ENCODE results near the gene LTA4H. TPM values are rescaled to one million over a fixed set of nuclear protein-coding genes. Genes with fewer than 3 reads are reported as not detected.

Gene LTA4H
- total RNA-seq, 4 donors from 2014 or later: 41.4 to 50.2 (median 44.7) TPM

DNA sequence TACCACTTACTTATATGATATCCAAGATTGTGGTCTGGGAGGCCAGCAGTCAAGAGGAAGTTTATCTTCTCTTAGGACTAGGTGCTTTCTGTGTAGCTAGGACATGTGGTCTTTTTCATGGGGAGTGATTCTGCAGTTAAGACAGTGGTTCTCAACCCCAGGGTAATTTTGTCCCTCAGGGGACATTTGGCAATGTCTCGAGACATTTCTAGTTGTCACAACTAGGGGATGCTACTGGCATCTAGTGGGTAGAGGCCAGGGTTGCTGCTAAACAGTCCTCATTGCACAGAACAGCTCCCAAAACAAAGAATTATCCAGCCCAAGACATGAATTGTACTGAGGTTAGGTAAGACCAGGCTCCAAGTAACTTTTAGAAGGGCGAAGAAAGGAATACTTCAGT is 72.3 kb downstream of the LTA4H start:
- 69 to 84% methylated on average over 2 of the region's 2 CpGs for WGBS, 2 donors
- Histone ChIP-seq H3K4me3 (no peak overlapping the region), H3K4me1 (no peaks in the 10 kb centered on the region), H3K36me3 (no peaks in the 10 kb centered on the region), H3K27me3 (no peaks in the 10 kb centered on the region), H3K27ac (no peak overlapping the region), H3K9me3 (no peaks in the 10 kb centered on the region)
- TF ChIP-seq POLR2A (IDR thresholded peaks at IDR 0.05): no peak
- TF ChIP-seq EP300 (IDR thresholded peaks at IDR 0.05): no peak
- TF ChIP-seq, protein P1, sequence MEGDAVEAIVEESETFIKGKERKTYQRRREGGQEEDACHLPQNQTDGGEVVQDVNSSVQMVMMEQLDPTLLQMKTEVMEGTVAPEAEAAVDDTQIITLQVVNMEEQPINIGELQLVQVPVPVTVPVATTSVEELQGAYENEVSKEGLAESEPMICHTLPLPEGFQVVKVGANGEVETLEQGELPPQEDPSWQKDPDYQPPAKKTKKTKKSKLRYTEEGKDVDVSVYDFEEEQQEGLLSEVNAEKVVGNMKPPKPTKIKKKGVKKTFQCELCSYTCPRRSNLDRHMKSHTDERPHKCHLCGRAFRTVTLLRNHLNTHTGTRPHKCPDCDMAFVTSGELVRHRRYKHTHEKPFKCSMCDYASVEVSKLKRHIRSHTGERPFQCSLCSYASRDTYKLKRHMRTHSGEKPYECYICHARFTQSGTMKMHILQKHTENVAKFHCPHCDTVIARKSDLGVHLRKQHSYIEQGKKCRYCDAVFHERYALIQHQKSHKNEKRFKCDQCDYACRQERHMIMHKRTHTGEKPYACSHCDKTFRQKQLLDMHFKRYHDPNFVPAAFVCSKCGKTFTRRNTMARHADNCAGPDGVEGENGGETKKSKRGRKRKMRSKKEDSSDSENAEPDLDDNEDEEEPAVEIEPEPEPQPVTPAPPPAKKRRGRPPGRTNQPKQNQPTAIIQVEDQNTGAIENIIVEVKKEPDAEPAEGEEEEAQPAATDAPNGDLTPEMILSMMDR (IDR thresholded peaks at IDR 0.05): no peak
- no peak for DNase-seq (ENCODE audit: low spot score in 2 of 2)

GRCh38 chr12:95962222-95962621 is 73.2 kb downstream of the LTA4H start:
- WGBS, 2 donors: 70 to 74% methylated on average over 7 of the region's 7 CpGs
- H3K27ac ChIP-seq: no peak overlapping the region
- no peaks in the 10 kb centered on the region for H3K27me3 ChIP-seq
- DNase-seq (ENCODE audit: low spot score in 2 of 2): no peak
- no peaks in the 10 kb centered on the region for H3K9me3 ChIP-seq
- no peak overlapping the region for H3K4me3 ChIP-seq
- H3K4me1 ChIP-seq: no peaks in the 10 kb centered on the region
- no peaks in the 10 kb centered on the region for H3K36me3 ChIP-seq
- TF ChIP-seq POLR2A (IDR thresholded peaks at IDR 0.05) (no peak), EP300 (IDR thresholded peaks at IDR 0.05) (no peak)
- TF ChIP-seq, protein P1 (IDR thresholded peaks at IDR 0.05): no peak

- Histone ChIP-seq H3K27ac (no peak overlapping the region), H3K27me3 (no peaks in the 10 kb centered on the region), H3K4me3 (no peak overlapping the region), H3K4me1 (no peaks in the 10 kb centered on the region), H3K36me3 (no peaks in the 10 kb centered on the region), H3K9me3 (no peaks in the 10 kb centered on the region)
- DNase-seq (ENCODE audit: low spot score in 2 of 2): no peak
- TF ChIP-seq EP300 (IDR thresholded peaks at IDR 0.05) (no peak), POLR2A (IDR thresholded peaks at IDR 0.05) (no peak)
- TF ChIP-seq, protein P1 (IDR thresholded peaks at IDR 0.05): no peak
- WGBS, 2 donors: 66 to 78% methylated on average over 5 of the region's 5 CpGs
These were observed 75.1 kb downstream of the LTA4H start for GRCh38 chr12:95960241-95960640.

GRCh38 chr12:95959107-95959506 is 76.3 kb downstream of the LTA4H start:
- Histone ChIP-seq H3K27me3 (no peaks in the 10 kb centered on the region), H3K36me3 (no peaks in the 10 kb centered on the region), H3K4me1 (no peaks in the 10 kb centered on the region), H3K27ac (no peak overlapping the region), H3K9me3 (no peaks in the 10 kb centered on the region), H3K4me3 (no peak overlapping the region)
- no peak for DNase-seq (ENCODE audit: low spot score in 2 of 2)
- WGBS, 2 donors: 23 to 52% methylated on average over 1 of the region's 1 CpG
- TF ChIP-seq, protein P1 (IDR thresholded peaks at IDR 0.05): no peak
- no peak for TF ChIP-seq EP300 (IDR thresholded peaks at IDR 0.05)
- no peak for TF ChIP-seq POLR2A (IDR thresholded peaks at IDR 0.05)

GRCh38 chr12:95956557-95957145 is 78.7 kb downstream of the LTA4H start:
- Histone ChIP-seq H3K27me3 (no peaks in the 10 kb centered on the region), H3K9me3 (no peaks in the 10 kb centered on the region), H3K36me3 (no peaks in the 10 kb centered on the region), H3K4me3 (no peak overlapping the region), H3K4me1 (no peaks in the 10 kb centered on the region), H3K27ac (no peak overlapping the region)
- no peak for DNase-seq (ENCODE audit: low spot score in 2 of 2)
- TF ChIP-seq, protein P1 (IDR thresholded peaks at IDR 0.05): no peak
- TF ChIP-seq POLR2A (IDR thresholded peaks at IDR 0.05): no peak
- TF ChIP-seq EP300 (IDR thresholded peaks at IDR 0.05): no peak
- 62 to 75% methylated on average over 25 to 27 of the region's 27 CpGs for WGBS, 2 donors

All from tibial nerve (tissue), 4 donors.